NCI-H1092 treated with DMSO at 0.1 percent for 48 hours (cell line): ENCODE data around the gene METTL23.
"Not testable (repeated sequence)": the region's sequence is repeated elsewhere in the genome, so short reads cannot be mapped to it uniquely, and the experiment has no call there.

Experiments
- DNase-seq: peaks from one replicate; lab custom pipeline; 2025; lab: John Stamatoyannopoulos, UW

Gene METTL23

GRCh38 chr17:76714336-76714735, 12.3 kb upstream of the METTL23 start:
- DNase-seq = no peak

DNA sequence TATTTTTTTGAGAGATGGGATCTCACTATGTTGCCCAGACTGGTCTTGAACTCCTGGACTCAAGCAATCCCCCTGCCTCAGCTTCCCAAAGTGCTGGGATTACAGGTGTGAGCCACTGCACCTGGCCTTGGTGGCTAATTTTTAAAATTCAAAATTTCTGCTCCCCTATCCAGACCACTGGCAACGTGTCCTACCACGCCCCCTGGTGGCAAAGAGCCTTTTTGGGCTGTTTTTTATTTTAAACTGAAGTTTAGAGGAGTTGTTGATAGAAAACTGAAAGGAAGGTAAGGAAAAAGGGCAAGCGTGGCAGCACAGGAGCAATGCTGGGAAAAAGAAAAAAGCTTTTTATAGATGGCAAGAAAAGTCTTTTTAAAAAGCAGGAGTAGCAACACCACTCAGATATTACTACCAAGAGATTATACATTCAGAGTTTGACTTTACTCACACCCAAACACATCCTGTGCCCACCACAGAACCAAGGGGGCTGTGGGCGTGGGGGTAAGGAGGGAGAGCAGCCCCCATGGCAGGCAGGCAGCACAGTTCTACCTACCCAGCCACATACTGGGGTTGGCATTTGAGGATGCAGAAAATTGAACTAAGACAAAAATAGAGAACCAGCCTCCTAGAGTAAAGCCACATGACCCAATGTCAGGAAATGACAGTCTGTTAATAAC, 11.7 kb upstream of the METTL23 start:
- peak; percentile 16 for DNase-seq

DNA sequence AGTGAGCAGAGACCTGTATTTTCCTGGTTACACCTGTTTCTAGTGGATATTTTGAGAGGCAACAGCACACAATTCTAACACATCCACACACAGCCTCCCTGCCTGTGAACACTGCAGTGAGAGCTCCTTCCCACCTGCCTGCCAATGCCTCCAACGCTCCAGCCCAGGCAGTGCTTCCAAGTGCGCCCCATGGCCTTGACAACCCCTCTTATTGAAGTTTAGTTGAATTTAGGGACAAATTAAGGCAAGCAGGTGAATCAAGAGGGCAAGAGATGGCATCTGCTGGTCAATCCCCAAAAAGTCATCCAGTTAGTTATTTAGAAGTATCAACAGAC, 11.2 kb upstream of the METTL23 start:
- DNase-seq = no peak

GRCh38 chr17:76716146-76716838, 10.3 kb upstream of the METTL23 start:
- DNase-seq = no peak

DNA sequence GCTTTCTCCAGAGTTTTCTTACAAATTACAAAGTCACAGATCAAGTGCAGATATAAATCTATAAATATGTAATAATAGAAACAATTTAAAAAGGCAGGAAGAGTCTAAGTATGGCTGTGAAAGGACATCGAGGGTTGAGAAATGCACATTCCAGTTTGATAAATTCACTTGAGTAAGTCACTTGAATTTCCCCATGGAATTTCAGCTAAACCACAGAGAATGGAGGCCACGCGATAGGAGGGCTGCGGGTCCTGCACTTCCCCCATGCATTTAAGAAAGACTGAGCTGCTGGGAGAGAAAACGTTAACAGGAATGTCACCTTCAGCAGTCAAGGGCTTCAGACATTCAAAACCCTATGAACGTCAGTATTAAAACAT, 9.8 kb upstream of the METTL23 start:
- no peak for DNase-seq

DNA sequence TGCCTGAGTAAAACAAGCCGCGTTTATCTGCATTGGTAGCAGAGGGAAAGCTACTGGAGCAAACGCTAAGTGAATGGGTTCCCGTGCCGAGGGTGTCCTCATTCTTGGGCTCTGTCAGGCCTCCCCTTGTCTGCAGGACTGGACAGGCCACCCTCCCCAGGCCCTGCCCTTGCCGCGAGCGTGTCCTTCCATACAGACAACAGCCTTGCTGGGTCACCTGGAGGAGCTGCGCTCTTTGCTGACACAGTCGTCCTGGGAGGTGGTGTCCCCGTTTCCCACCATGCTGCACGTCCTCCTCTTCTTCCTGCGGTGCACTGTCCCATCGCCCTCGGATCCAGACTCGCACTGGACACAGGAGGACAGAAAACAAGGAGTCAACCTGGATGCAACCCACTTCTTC, 8.1 kb upstream of the METTL23 start:
- DNase-seq = no peak

GRCh38 chr17:76720211-76720610, 6.4 kb upstream of the METTL23 start:
- no peak for DNase-seq

DNA sequence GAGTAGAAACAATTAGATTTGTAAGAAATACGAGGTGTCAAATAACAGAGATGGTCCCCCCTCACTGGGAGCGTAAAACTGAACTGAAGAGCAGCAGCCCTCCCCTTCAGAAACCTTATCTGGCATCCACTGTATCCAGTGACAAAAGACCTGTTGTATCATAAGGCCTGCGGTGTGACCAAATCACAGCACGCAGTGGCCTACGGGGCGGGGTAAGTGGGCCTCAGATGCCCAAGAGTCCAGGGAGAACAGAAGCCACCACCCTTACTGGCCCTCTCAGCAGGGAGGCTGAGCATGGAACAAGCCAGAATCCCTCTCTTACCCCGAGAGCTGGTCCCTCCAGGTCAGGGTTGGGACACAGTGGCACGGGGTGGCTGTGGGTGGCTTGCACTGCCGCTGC, 5.7 kb upstream of the METTL23 start:
- no peak for DNase-seq

GRCh38 chr17:76721463-76721862, 5.2 kb upstream of the METTL23 start:
- DNase-seq = no peak

- DNase-seq = no peak
Observed at GRCh38 chr17:76722279-76722678, 4.4 kb upstream of the METTL23 start.

- DNase-seq = not testable (repeated sequence)
Observed at GRCh38 chr17:76722977-76723376, 3.7 kb upstream of the METTL23 start.

GRCh38 chr17:76723812-76724211, 2.8 kb upstream of the METTL23 start:
- DNase-seq = no peak

- DNase-seq = peak; percentile 34
Observed at GRCh38 chr17:76725580-76726230, 934 bp upstream of the METTL23 start.

- peak; percentile 97 for DNase-seq
Observed at GRCh38 chr17:76726231-76726775, 336 bp upstream of the METTL23 start, which contains the start of gene JMJD6. Gene JMJD6, minus strand, starts transcription at chr17:76726606. Its CDS starts 131 bp downstream, at chr17:76726475.

GRCh38 chr17:76727745-76728456, 1.3 kb downstream of the METTL23 start:
- no peak for DNase-seq

GRCh38 chr17:76731800-76732733, 5.4 kb downstream of the METTL23 start:
- DNase-seq = not testable (repeated sequence)

- no peak for DNase-seq
Observed at GRCh38 chr17:76732734-76733617, 6.3 kb downstream of the METTL23 start.

DNA sequence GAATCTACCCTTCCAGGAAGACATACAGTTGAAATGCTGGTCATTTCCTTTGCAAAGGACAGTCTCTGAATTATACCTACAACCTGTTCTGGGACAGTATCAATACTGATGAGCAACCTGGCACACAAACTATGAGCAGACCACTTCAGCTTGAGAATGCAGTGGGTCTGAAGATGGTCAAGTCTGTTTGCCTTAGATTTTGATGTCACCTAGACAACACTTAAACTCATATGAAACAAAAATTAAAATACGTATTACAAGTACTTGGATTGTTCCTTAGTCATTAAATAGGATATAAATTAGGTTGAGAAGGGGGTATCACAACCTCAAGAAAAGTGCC, 6.9 kb downstream of the METTL23 start:
- no peak for DNase-seq

DNA sequence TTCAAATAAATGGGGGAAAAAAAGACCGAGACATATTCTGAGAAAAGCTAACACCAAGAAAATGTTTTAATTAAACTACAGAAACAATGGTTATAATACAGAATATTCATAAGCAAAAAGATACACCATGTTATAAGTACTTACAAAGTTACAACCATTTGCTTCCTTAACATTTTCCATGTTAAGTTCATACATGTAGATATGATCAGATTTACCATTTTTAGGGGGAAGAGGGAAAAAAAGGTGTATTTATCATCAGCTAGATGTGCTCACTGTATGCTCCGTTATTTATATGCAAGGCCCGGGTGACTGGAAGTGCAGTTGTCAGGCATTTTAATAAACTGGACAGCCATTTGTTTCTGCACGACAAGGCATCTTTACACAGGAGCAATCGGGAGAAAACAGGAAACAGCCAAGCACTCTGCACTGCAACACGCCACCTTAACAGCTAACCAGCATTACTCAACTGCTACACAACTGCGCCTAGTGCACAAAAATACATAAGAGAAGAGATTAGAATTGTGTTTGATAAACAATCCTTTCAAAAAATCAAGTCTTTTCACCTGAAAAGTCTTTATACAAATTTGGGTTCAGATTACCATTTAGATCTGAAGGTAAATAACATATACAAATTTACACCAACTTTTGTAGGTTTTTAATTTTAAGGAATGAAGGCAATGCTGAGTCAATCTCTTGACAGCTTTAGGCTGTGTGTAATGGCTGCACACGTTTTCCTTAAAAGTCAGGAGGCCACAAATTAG, 7.6 kb downstream of the METTL23 start:
- no peak for DNase-seq

DNA sequence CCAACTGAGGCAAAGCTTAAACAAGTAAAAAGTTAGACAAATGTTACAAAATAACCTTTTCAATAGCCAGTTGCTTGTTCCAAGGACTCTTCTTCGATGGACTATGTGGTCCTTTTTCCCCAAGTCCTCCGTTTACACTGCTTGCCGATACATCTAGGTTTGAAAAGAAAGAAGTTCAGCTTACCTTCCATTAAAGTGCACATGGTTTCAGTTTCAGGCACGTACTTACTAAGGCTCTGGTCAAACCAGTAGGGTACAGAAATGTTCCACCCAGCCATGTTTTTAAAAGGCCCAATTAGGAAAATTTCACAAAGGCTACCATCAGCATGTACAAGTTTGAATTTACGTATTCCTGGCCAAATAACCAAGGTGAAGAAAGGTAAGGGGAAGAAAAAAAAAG, 8.4 kb downstream of the METTL23 start:
- DNase-seq = no peak
